HUES64 (cell line): ENCODE data around the gene PRC1.
A peak's percentile ranks its signal among the peaks of the same experiment; 100 is the strongest.

ENCODE experiments used
- H3K27ac ChIP-seq: 2 replicates; pipeline ENCODE4 v1.7.0; 2013; ENCODE audit warnings: low read depth, low read length, inconsistent platforms
- H3K27me3 ChIP-seq: 2 replicates; pipeline ENCODE4 v1.6.1; 2013; ENCODE audit warnings: mild to moderate bottlenecking, low read length; ENCODE audit not compliant: insufficient read depth
- H3K36me3 ChIP-seq: 2 replicates; pipeline ENCODE4 v1.6.1; 2013; ENCODE audit warnings: mild to moderate bottlenecking, low read length; ENCODE audit not compliant: insufficient read depth
- H3K4me1 ChIP-seq: 2 replicates; pipeline ENCODE4 v1.6.1; 2013; ENCODE audit warnings: mild to moderate bottlenecking, low read length, moderate library complexity; ENCODE audit not compliant: insufficient read depth
- H3K4me3 ChIP-seq: 2 replicates; pipeline ENCODE4 v1.5.1; 2013; ENCODE audit warnings: mild to moderate bottlenecking, low read length, moderate library complexity
- H3K9ac ChIP-seq: 2 replicates; pipeline ENCODE4 v1.6.1; 2013; ENCODE audit warnings: mild to moderate bottlenecking, low read depth, low read length
- H3K9me3 ChIP-seq: 2 replicates; pipeline ENCODE4 v1.6.1; 2013; ENCODE audit warnings: low read depth, low read length; ENCODE audit not compliant: insufficient read depth
- WGBS: fragments of 150-250, 120-280 bp; methylation state at CpG from one replicate; pipeline ENCODE4 v1.1.7; 2013; ENCODE audit warnings: missing lambda C conversion rate; 5-methylcytosine and 5-hydroxymethylcytosine counted together

PRC1 gene

GRCh38 chr15:90954712-90955623 is 39.4 kb downstream of the PRC1 start, which contains the start of gene RCCD1:
TSS of gene RCCD1 (plus strand) at chr15:90954884. CDS start at chr15:90956735, 1,851 bp downstream.
- WGBS: 1% methylated on average over 69 of the region's 69 CpGs
- Histone ChIP-seq H3K27ac (peak within 1 kb of the TSS; percentile 99), H3K27me3 (no peaks in the 10 kb centered on the region), H3K4me1 (peaks cover 9% of the 10 kb centered on the region; the same call in 1 of the 2 replicates), H3K9me3 (no peaks in the 10 kb centered on the region), H3K4me3 (peak within 1 kb of the TSS; percentile 74), H3K9ac (peak within 1 kb of the TSS; percentile 89), H3K36me3 (peaks cover 40% of the 10 kb centered on the region)

GRCh38 chr15:90953947-90954711 is 40.2 kb downstream of the PRC1 start:
- peak overlapping the region; percentile 74 for H3K4me3 ChIP-seq
- H3K9me3 ChIP-seq: no peaks in the 10 kb centered on the region
- no peak overlapping the region for H3K9ac ChIP-seq
- no peak overlapping the region for H3K27ac ChIP-seq
- WGBS: 78% methylated on average over 16 of the region's 16 CpGs
- H3K27me3 ChIP-seq: no peaks in the 10 kb centered on the region
- peaks cover 45% of the 10 kb centered on the region for H3K36me3 ChIP-seq
- H3K4me1 ChIP-seq: peaks cover 9% of the 10 kb centered on the region; the same call in 1 of the 2 replicates

- H3K4me3 ChIP-seq: no peak overlapping the region
- 94% methylated on average over 14 of the region's 14 CpGs for WGBS
Observed at GRCh38 chr15:90952901-90953677, 41.2 kb downstream of the PRC1 start.

GRCh38 chr15:90950676-90951075 is 43.7 kb downstream of the PRC1 start:
- Histone ChIP-seq H3K4me1 (peaks cover 1% of the 10 kb centered on the region; the same call in 1 of the 2 replicates), H3K4me3 (no peak overlapping the region), H3K9me3 (no peaks in the 10 kb centered on the region), H3K9ac (no peak overlapping the region), H3K27me3 (no peaks in the 10 kb centered on the region), H3K27ac (no peak overlapping the region), H3K36me3 (peaks cover 72% of the 10 kb centered on the region)
- WGBS: 97% methylated on average over 6 of the region's 6 CpGs

More at GRCh38 chr15:90952901-90953677, 41.2 kb downstream of the PRC1 start:
- Histone ChIP-seq H3K9me3 (no peaks in the 10 kb centered on the region), H3K36me3 (peaks cover 53% of the 10 kb centered on the region), H3K27me3 (no peaks in the 10 kb centered on the region), H3K9ac (no peak overlapping the region), H3K27ac (no peak overlapping the region), H3K4me1 (peaks cover 9% of the 10 kb centered on the region; the same call in 1 of the 2 replicates)

GRCh38 chr15:90949979-90950675 is 44.2 kb downstream of the PRC1 start:
- Histone ChIP-seq H3K4me3 (no peak overlapping the region), H3K9me3 (no peaks in the 10 kb centered on the region), H3K36me3 (peaks cover 74% of the 10 kb centered on the region), H3K27ac (no peak overlapping the region), H3K4me1 (no peaks in the 10 kb centered on the region), H3K9ac (no peak overlapping the region), H3K27me3 (no peaks in the 10 kb centered on the region)
- 96% methylated on average over 23 of the region's 23 CpGs for WGBS

GRCh38 chr15:90948506-90948905 is 45.8 kb downstream of the PRC1 start:
- Histone ChIP-seq H3K36me3 (peaks cover 84% of the 10 kb centered on the region), H3K9ac (no peak overlapping the region)
- WGBS: 94% methylated on average over 8 of the region's 8 CpGs

GRCh38 chr15:90947577-90948357 is 46.6 kb downstream of the PRC1 start:
- no peak overlapping the region for H3K4me3 ChIP-seq
- H3K9me3 ChIP-seq: no peaks in the 10 kb centered on the region
- no peak overlapping the region for H3K9ac ChIP-seq
- H3K27me3 ChIP-seq: no peaks in the 10 kb centered on the region
- no peak overlapping the region for H3K27ac ChIP-seq
- H3K4me1 ChIP-seq: no peaks in the 10 kb centered on the region
- H3K36me3 ChIP-seq: peaks cover 84% of the 10 kb centered on the region
- WGBS: 95% methylated on average over 18 of the region's 18 CpGs

More at GRCh38 chr15:90948506-90948905, 45.8 kb downstream of the PRC1 start:
- Histone ChIP-seq H3K4me3 (no peak overlapping the region), H3K27ac (no peak overlapping the region), H3K27me3 (no peaks in the 10 kb centered on the region), H3K4me1 (no peaks in the 10 kb centered on the region), H3K9me3 (no peaks in the 10 kb centered on the region)

GRCh38 chr15:90946941-90947576 is 47.3 kb downstream of the PRC1 start:
- Histone ChIP-seq H3K36me3 (peaks cover 88% of the 10 kb centered on the region), H3K4me1 (no peaks in the 10 kb centered on the region)

GRCh38 chr15:90946538-90946937 is 47.8 kb downstream of the PRC1 start:
- WGBS: 96% methylated on average over 16 of the region's 16 CpGs
- H3K9me3 ChIP-seq: no peaks in the 10 kb centered on the region
- no peak overlapping the region for H3K4me3 ChIP-seq
- H3K4me1 ChIP-seq: no peaks in the 10 kb centered on the region
- H3K27me3 ChIP-seq: no peaks in the 10 kb centered on the region
- H3K9ac ChIP-seq: no peak overlapping the region
- H3K36me3 ChIP-seq: peaks cover 86% of the 10 kb centered on the region
- H3K27ac ChIP-seq: no peak overlapping the region

More at GRCh38 chr15:90946941-90947576, 47.3 kb downstream of the PRC1 start:
- 95% methylated on average over 8 of the region's 8 CpGs for WGBS
- no peak overlapping the region for H3K27ac ChIP-seq
- H3K9ac ChIP-seq: no peak overlapping the region
- no peak overlapping the region for H3K4me3 ChIP-seq
- no peaks in the 10 kb centered on the region for H3K27me3 ChIP-seq
- H3K9me3 ChIP-seq: no peaks in the 10 kb centered on the region
